HepG2 (cell line): ENCODE results near the gene KCND3. TPM values are rescaled to one million over a fixed set of nuclear protein-coding genes. Genes with fewer than 3 reads are reported as not detected.

ENCODE experiments used
- CC2D1A ChIP-seq: sonication (generic); formaldehyde crosslinking; IDR thresholded peaks from 2 replicates; pipeline ENCODE4 v1.8.1; 2023; ENCODE audit warnings: mild to moderate bottlenecking, missing genetic modification reagents
- KDM2A ChIP-seq: sonication (generic); formaldehyde crosslinking; IDR thresholded peaks from 2 replicates; pipeline ENCODE4 v1.4.0; 2020; ENCODE audit warnings: low read depth, missing genetic modification reagents, borderline replicate concordance
- ZNF609 ChIP-seq: sonication (generic); formaldehyde crosslinking; IDR thresholded peaks from 2 replicates; pipeline ENCODE4 v1.4.0; 2020; ENCODE audit warnings: mild to moderate bottlenecking, missing genetic modification reagents, borderline replicate concordance
- polyA plus RNA-seq, 8 experiments: library from polyadenylated mRNA; depleted of rRNA in 3 of 8; stranded (reverse) in 7 of 8; unstranded in 1 of 8; fragments of >200 nt; fragmentation: Illumina TruSeq in 4 of 8; extraction: Trizol in 4 of 8; gene quantifications; 2 replicates each; pipeline versions ENCODE4 v1.2.1 to v1.2.3, GENCODE V29; 2011 to 2016; ENCODE audit warnings: low read depth in 4 of 8, missing spikeins in 1 of 8, mixed read lengths in 1 of 8; ENCODE audit not compliant: insufficient read depth in 1 of 8
- total RNA-seq, 5 experiments: library from RNA; depleted of rRNA; stranded (reverse); fragments of >200 nt; fragmentation: Illumina TruSeq; extraction: Trizol; gene quantifications; 2 replicates each; pipeline ENCODE4 v1.2.3, GENCODE V29; 2016; ENCODE audit warnings: low read depth in 1 of 5
- TF ChIP-seq, protein P1 (sequence below): sonication (generic); formaldehyde crosslinking; IDR thresholded peaks from 2 replicates; pipeline ENCODE4 v1.5.1; 2020; ENCODE audit warnings: mild to moderate bottlenecking, missing genetic modification reagents, moderate library complexity
- TF ChIP-seq, protein P2 (sequence below): sonication (generic); formaldehyde crosslinking; IDR thresholded peaks from 2 replicates; pipeline ENCODE4 v1.4.0; 2020; ENCODE audit warnings: missing genetic modification reagents
- TF ChIP-seq, protein P3 (sequence below): sonication (generic); formaldehyde crosslinking; IDR thresholded peaks from 2 replicates; pipeline ENCODE4 v1.4.0; 2020; ENCODE audit warnings: missing genetic modification reagents
- TF ChIP-seq, protein P4 (sequence below), 2 experiments: sonication (generic) in 1 of 2; formaldehyde crosslinking in 1 of 2; IDR thresholded peaks; 2 replicates each; pipeline versions ENCODE4 v1.5.1 to v1.6.1; 2011 to 2020; ENCODE audit warnings: borderline replicate concordance in 1 of 2, low read depth in 1 of 2, low read length in 1 of 2, mild to moderate bottlenecking in 1 of 2, missing genetic modification reagents in 1 of 2, moderate library complexity in 1 of 2

The KCND3 gene
- total and polyA plus RNA-seq, 2 of the 13 experiments (the other 11 are each of a cell fraction or from before 2014, with no cell fraction given), result 0.04 TPM; not detected in 1

DNA sequence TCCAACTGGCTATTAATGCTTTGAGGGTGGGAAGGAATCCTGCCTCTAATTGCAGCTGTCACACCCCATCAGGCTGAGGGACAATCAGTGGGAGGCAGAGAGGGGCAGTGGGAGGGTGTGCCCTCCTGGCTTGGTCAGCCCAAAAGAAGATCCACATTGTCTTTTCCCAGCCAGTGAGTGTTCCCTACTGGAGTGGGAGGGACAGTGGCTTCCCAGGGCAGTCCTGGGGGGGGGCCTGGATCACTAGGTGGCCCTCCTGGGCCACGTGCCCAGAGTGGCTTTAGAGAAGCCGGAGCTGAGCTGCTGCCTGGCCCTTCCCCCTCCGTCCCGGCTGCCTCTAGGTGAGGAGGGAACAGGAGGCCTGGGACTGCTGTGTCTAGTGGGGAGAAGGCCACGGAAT is 264.3 kb downstream of the KCND3 start (continued):
- TF ChIP-seq, protein P1, sequence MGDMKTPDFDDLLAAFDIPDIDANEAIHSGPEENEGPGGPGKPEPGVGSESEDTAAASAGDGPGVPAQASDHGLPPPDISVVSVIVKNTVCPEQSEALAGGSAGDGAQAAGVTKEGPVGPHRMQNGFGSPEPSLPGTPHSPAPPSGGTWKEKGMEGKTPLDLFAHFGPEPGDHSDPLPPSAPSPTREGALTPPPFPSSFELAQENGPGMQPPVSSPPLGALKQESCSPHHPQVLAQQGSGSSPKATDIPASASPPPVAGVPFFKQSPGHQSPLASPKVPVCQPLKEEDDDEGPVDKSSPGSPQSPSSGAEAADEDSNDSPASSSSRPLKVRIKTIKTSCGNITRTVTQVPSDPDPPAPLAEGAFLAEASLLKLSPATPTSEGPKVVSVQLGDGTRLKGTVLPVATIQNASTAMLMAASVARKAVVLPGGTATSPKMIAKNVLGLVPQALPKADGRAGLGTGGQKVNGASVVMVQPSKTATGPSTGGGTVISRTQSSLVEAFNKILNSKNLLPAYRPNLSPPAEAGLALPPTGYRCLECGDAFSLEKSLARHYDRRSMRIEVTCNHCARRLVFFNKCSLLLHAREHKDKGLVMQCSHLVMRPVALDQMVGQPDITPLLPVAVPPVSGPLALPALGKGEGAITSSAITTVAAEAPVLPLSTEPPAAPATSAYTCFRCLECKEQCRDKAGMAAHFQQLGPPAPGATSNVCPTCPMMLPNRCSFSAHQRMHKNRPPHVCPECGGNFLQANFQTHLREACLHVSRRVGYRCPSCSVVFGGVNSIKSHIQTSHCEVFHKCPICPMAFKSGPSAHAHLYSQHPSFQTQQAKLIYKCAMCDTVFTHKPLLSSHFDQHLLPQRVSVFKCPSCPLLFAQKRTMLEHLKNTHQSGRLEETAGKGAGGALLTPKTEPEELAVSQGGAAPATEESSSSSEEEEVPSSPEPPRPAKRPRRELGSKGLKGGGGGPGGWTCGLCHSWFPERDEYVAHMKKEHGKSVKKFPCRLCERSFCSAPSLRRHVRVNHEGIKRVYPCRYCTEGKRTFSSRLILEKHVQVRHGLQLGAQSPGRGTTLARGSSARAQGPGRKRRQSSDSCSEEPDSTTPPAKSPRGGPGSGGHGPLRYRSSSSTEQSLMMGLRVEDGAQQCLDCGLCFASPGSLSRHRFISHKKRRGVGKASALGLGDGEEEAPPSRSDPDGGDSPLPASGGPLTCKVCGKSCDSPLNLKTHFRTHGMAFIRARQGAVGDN (CRISPR knock-in tag), result peak; percentile 72
- no peak for TF ChIP-seq ZNF609 (CRISPR knock-in tag)
- TF ChIP-seq, protein P2, sequence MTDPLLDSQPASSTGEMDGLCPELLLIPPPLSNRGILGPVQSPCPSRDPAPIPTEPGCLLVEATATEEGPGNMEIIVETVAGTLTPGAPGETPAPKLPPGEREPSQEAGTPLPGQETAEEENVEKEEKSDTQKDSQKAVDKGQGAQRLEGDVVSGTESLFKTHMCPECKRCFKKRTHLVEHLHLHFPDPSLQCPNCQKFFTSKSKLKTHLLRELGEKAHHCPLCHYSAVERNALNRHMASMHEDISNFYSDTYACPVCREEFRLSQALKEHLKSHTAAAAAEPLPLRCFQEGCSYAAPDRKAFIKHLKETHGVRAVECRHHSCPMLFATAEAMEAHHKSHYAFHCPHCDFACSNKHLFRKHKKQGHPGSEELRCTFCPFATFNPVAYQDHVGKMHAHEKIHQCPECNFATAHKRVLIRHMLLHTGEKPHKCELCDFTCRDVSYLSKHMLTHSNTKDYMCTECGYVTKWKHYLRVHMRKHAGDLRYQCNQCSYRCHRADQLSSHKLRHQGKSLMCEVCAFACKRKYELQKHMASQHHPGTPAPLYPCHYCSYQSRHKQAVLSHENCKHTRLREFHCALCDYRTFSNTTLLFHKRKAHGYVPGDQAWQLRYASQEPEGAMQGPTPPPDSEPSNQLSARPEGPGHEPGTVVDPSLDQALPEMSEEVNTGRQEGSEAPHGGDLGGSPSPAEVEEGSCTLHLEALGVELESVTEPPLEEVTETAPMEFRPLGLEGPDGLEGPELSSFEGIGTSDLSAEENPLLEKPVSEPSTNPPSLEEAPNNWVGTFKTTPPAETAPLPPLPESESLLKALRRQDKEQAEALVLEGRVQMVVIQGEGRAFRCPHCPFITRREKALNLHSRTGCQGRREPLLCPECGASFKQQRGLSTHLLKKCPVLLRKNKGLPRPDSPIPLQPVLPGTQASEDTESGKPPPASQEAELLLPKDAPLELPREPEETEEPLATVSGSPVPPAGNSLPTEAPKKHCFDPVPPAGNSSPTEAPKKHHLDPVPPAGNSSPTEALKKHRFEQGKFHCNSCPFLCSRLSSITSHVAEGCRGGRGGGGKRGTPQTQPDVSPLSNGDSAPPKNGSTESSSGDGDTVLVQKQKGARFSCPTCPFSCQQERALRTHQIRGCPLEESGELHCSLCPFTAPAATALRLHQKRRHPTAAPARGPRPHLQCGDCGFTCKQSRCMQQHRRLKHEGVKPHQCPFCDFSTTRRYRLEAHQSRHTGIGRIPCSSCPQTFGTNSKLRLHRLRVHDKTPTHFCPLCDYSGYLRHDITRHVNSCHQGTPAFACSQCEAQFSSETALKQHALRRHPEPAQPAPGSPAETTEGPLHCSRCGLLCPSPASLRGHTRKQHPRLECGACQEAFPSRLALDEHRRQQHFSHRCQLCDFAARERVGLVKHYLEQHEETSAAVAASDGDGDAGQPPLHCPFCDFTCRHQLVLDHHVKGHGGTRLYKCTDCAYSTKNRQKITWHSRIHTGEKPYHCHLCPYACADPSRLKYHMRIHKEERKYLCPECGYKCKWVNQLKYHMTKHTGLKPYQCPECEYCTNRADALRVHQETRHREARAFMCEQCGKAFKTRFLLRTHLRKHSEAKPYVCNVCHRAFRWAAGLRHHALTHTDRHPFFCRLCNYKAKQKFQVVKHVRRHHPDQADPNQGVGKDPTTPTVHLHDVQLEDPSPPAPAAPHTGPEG (CRISPR knock-in tag), result no peak
- TF ChIP-seq, protein P3, sequence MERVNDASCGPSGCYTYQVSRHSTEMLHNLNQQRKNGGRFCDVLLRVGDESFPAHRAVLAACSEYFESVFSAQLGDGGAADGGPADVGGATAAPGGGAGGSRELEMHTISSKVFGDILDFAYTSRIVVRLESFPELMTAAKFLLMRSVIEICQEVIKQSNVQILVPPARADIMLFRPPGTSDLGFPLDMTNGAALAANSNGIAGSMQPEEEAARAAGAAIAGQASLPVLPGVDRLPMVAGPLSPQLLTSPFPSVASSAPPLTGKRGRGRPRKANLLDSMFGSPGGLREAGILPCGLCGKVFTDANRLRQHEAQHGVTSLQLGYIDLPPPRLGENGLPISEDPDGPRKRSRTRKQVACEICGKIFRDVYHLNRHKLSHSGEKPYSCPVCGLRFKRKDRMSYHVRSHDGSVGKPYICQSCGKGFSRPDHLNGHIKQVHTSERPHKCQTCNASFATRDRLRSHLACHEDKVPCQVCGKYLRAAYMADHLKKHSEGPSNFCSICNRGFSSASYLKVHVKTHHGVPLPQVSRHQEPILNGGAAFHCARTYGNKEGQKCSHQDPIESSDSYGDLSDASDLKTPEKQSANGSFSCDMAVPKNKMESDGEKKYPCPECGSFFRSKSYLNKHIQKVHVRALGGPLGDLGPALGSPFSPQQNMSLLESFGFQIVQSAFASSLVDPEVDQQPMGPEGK (CRISPR knock-in tag), result peak; percentile 88
- TF ChIP-seq CC2D1A, result no peak
- 0 out of 2 replicates have a peak, but pooled peaks have one; percentile 20 for TF ChIP-seq KDM2A
- TF ChIP-seq, protein P4, sequence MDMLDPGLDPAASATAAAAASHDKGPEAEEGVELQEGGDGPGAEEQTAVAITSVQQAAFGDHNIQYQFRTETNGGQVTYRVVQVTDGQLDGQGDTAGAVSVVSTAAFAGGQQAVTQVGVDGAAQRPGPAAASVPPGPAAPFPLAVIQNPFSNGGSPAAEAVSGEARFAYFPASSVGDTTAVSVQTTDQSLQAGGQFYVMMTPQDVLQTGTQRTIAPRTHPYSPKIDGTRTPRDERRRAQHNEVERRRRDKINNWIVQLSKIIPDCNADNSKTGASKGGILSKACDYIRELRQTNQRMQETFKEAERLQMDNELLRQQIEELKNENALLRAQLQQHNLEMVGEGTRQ (IDR thresholded peaks at IDR 0.05; ENCODE audit: low read depth, low read length), result no peak
- TF ChIP-seq, protein P4 (CRISPR knock-in tag; IDR thresholded peaks at IDR 0.05; ENCODE audit: borderline replicate concordance), result peak; percentile 36; the same call in 1 of the 2 replicates
